A673 (cell line): Measurements from ENCODE around the gene KATNAL2.

ENCODE experiments used
- EZH2 ChIP-seq: fragments of 200-600 bp; sonication (generic); IDR thresholded peaks from 2 replicates; pipeline ENCODE4 v1.6.1; 2017; ENCODE audit warnings: borderline replicate concordance, low read depth, mild to moderate bottlenecking, mixed read lengths, antibody characterized with exemption, low read length; ENCODE audit not compliant: poor library complexity, severe bottlenecking
- TF ChIP-seq, protein P1 (sequence below): fragments of 300-800, 200-600 bp; sonication (generic); conservative IDR thresholded peaks from 2 replicates; pipeline ENCODE4 v1.5.1; 2017; ENCODE audit warnings: low read depth, mild to moderate bottlenecking, antibody characterized with exemption, low read length, moderate library complexity, mixed read lengths

DNA sequence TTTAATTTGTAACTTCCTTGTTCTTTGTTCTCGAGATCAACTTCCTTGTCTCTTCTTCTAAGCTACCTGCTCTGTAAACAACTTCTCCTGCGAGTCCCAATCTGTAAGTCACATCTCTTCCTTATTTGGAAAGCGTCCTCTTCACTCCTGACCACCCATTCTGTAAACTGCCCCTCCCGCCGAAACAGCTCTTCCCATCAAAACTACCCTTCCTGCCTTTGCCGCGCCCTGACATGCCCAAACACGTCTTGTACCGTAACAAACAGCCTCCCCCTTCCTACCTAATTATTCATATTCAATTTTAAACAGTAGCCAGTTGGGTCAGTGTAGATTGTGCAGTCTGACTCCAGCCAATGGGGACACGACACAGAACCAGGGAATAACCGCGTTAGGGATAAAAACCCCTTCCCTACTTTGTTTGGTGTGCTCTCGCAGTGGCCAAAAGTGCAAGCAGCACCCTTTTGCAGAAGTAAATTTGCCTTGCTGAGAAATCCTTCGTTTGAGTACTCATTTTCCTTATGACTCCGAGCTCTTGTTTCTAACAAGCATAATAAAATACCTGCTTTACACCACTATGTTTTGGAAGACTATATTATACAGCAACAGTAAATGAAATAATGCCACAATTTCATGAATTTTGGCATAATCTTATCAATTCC lies 39.9 kb upstream of the KATNAL2 start:
- TF ChIP-seq, protein P1, sequence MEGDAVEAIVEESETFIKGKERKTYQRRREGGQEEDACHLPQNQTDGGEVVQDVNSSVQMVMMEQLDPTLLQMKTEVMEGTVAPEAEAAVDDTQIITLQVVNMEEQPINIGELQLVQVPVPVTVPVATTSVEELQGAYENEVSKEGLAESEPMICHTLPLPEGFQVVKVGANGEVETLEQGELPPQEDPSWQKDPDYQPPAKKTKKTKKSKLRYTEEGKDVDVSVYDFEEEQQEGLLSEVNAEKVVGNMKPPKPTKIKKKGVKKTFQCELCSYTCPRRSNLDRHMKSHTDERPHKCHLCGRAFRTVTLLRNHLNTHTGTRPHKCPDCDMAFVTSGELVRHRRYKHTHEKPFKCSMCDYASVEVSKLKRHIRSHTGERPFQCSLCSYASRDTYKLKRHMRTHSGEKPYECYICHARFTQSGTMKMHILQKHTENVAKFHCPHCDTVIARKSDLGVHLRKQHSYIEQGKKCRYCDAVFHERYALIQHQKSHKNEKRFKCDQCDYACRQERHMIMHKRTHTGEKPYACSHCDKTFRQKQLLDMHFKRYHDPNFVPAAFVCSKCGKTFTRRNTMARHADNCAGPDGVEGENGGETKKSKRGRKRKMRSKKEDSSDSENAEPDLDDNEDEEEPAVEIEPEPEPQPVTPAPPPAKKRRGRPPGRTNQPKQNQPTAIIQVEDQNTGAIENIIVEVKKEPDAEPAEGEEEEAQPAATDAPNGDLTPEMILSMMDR = no peak
- no peak for TF ChIP-seq EZH2
